Neural cell (in vitro differentiated cells): ENCODE data around the gene NLRP4. TPM values are rescaled to one million over a fixed set of nuclear protein-coding genes. Genes with fewer than 3 reads are reported as not detected.
"Not testable (repeated sequence)": the region's sequence is repeated elsewhere in the genome, so short reads cannot be mapped to it uniquely, and the experiment has no call there.

Experiments
- H2AFZ ChIP-seq: fragments of 200-600, 300-800 bp; sonication (generic), shearing (Covaris generic); 2 replicates; pipeline ENCODE4 v1.6.0; 2014; ENCODE audit warnings: low read depth, mild to moderate bottlenecking, antibody characterized with exemption, low read length, moderate library complexity
- H3F3A ChIP-seq: fragments of 200-600 bp; shearing (Covaris generic); 2 replicates; pipeline ENCODE4 v1.6.1; 2016; ENCODE audit warnings: mild to moderate bottlenecking, moderate library complexity, mixed read lengths, antibody characterized with exemption, low read length; ENCODE audit not compliant: insufficient read depth, poor library complexity, severe bottlenecking
- H3K27ac ChIP-seq: fragments of 200-600, 300-800 bp; sonication (generic), shearing (Covaris generic); 2 replicates; pipeline ENCODE4 v1.5.1; 2014; ENCODE audit warnings: mild to moderate bottlenecking, low read length, moderate library complexity
- H3K27me3 ChIP-seq: fragments of 300-800, 200-600 bp; sonication (generic), shearing (Covaris generic); 2 replicates; pipeline ENCODE4 v1.6.0; 2014; ENCODE audit warnings: mild to moderate bottlenecking, low read depth, low read length, moderate library complexity; ENCODE audit not compliant: insufficient read depth
- H3K36me3 ChIP-seq: fragments of 300-800, 200-600 bp; sonication (generic), shearing (Covaris generic); 2 replicates; pipeline ENCODE4 v1.5.1; 2014; ENCODE audit warnings: mild to moderate bottlenecking, antibody characterized with exemption, low read length, moderate library complexity; ENCODE audit not compliant: insufficient read depth
- H3K4me2 ChIP-seq: fragments of 300-800, 200-600 bp; sonication (generic), shearing (Covaris generic); 2 replicates; pipeline ENCODE4 v1.6.0; 2014; ENCODE audit warnings: mild to moderate bottlenecking, low read length
- H3K4me3 ChIP-seq: fragments of 300-800, 200-600 bp; sonication (generic), shearing (Covaris generic); 2 replicates; pipeline ENCODE4 v1.5.1; 2014; ENCODE audit warnings: mild to moderate bottlenecking, low read length, moderate library complexity
- H3K79me2 ChIP-seq: fragments of 200-600 bp; shearing (Covaris generic); replicated peaks from 2 replicates; pipeline ENCODE4 v1.6.0; 2014; ENCODE audit warnings: mild to moderate bottlenecking, low read length, moderate library complexity; ENCODE audit not compliant: insufficient read depth
- H3K9ac ChIP-seq: fragments of 300-800, 200-600 bp; sonication (generic), shearing (Covaris generic); 2 replicates; pipeline ENCODE4 v1.6.1; 2016; ENCODE audit warnings: mild to moderate bottlenecking, low read length, mixed read lengths
- H3K9me2 ChIP-seq: fragments of 200-600 bp; shearing (Covaris generic); 2 replicates; pipeline ENCODE4 v1.6.1; 2016; ENCODE audit warnings: mild to moderate bottlenecking, low read length, mixed read lengths; ENCODE audit not compliant: insufficient read depth
- H3K9me3 ChIP-seq: fragments of 200-600, 300-800 bp; sonication (generic), shearing (Covaris generic); 2 replicates; pipeline ENCODE4 v1.6.1; 2016; ENCODE audit warnings: mild to moderate bottlenecking, mixed run types, low read length, moderate library complexity, mixed read lengths
- H4K20me1 ChIP-seq: fragments of 200-600 bp; shearing (Covaris generic); 2 replicates; pipeline ENCODE4 v1.6.1; 2016; ENCODE audit warnings: mild to moderate bottlenecking, mixed run types; ENCODE audit not compliant: insufficient read depth
- EP300 ChIP-seq: fragments of 450-650 bp; conservative IDR thresholded peaks from 2 replicates; pipeline ENCODE4 v1.6.1; 2014; ENCODE audit warnings: antibody characterized with exemption, mild to moderate bottlenecking, moderate library complexity; ENCODE audit not compliant: poor library complexity, severe bottlenecking
- EZH2 ChIP-seq: fragments of 200-600, 300-800 bp; shearing (Covaris generic), sonication (generic); IDR thresholded peaks from 2 replicates; pipeline ENCODE4 v1.6.1; 2014; ENCODE audit warnings: antibody characterized with exemption, low read length, borderline replicate concordance, mild to moderate bottlenecking; ENCODE audit not compliant: insufficient read depth, poor library complexity, severe bottlenecking
- MXI1 ChIP-seq: fragments of 450-650 bp; conservative IDR thresholded peaks from 2 replicates; pipeline ENCODE4 v1.6.1; 2014; ENCODE audit warnings: antibody characterized with exemption, mild to moderate bottlenecking; ENCODE audit not compliant: poor library complexity, severe bottlenecking
- POLR2AphosphoS5 ChIP-seq: IDR thresholded peaks from 2 replicates; pipeline ENCODE4 v1.6.1; 2012
- RAD21 ChIP-seq: fragments of 450-650 bp; conservative IDR thresholded peaks from 2 replicates; pipeline ENCODE4 v1.6.1; 2014; ENCODE audit warnings: antibody characterized with exemption, mild to moderate bottlenecking, moderate library complexity
- SMC3 ChIP-seq: fragments of 450-650 bp; conservative IDR thresholded peaks from 2 replicates; pipeline ENCODE4 v1.6.1; 2014; ENCODE audit warnings: antibody characterized with exemption, mild to moderate bottlenecking, moderate library complexity; ENCODE audit not compliant: poor library complexity
- TAF1 ChIP-seq: IDR thresholded peaks from 2 replicates; pipeline ENCODE4 v1.6.1; 2012; ENCODE audit warnings: low read depth
- polyA plus RNA-seq: library from polyadenylated mRNA; depleted of rRNA; stranded (reverse); fragments of >200 nt; gene quantifications from 2 replicates; pipeline ENCODE4 v1.2.3, GENCODE V29; 2014
- TF ChIP-seq, protein P1 (sequence below): fragments of 450-650 bp; IDR thresholded peaks from 2 replicates; pipeline ENCODE4 v1.5.1; 2014; ENCODE audit warnings: antibody characterized with exemption, mild to moderate bottlenecking, moderate library complexity; ENCODE audit not compliant: poor library complexity, severe bottlenecking
- TF ChIP-seq, protein P2 (sequence below): IDR thresholded peaks from 2 replicates; pipeline ENCODE4 v1.6.1; 2012; ENCODE audit warnings: borderline replicate concordance

NLRP4 gene
- polyA plus RNA-seq, 1 donor from 2014 or later: not detected

DNA sequence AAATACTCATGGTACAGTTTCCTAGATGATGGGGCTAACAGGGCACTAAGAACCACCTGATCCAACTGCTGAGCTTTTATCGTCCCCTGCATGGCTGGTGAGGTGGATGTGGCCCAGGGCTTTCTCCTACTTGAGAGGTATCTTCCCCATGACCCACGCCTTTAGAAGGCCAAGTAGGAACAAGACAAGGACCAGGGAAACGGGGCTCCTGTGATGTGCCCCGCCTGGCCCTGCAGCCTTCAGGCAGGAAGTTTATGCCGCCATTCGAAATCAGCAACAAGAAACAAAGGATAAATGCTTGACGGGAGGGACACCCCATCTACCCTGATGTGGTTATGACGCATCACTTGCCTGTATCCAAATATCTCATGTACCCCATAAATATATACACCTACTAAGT is 91.7 kb downstream of the NLRP4 start:
- Histone ChIP-seq H3K9me3 (no peaks in the 10 kb centered on the region), H3K79me2 (no peaks in the 10 kb centered on the region), H3K4me3 (no peak overlapping the region), H2AFZ (no peak overlapping the region), H4K20me1 (no peaks in the 10 kb centered on the region), H3K4me2 (no peak overlapping the region), H3F3A (no peaks in the 10 kb centered on the region), H3K36me3 (no peaks in the 10 kb centered on the region), H3K9me2 (no peaks in the 10 kb centered on the region), H3K27me3 (no peaks in the 10 kb centered on the region), H3K27ac (no peak overlapping the region), H3K9ac (no peak overlapping the region)
- TF ChIP-seq EP300 (no peak), POLR2AphosphoS5 (no peak), SMC3 (no peak)
- TF ChIP-seq, protein P1, sequence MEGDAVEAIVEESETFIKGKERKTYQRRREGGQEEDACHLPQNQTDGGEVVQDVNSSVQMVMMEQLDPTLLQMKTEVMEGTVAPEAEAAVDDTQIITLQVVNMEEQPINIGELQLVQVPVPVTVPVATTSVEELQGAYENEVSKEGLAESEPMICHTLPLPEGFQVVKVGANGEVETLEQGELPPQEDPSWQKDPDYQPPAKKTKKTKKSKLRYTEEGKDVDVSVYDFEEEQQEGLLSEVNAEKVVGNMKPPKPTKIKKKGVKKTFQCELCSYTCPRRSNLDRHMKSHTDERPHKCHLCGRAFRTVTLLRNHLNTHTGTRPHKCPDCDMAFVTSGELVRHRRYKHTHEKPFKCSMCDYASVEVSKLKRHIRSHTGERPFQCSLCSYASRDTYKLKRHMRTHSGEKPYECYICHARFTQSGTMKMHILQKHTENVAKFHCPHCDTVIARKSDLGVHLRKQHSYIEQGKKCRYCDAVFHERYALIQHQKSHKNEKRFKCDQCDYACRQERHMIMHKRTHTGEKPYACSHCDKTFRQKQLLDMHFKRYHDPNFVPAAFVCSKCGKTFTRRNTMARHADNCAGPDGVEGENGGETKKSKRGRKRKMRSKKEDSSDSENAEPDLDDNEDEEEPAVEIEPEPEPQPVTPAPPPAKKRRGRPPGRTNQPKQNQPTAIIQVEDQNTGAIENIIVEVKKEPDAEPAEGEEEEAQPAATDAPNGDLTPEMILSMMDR: no peak
- TF ChIP-seq, protein P2, sequence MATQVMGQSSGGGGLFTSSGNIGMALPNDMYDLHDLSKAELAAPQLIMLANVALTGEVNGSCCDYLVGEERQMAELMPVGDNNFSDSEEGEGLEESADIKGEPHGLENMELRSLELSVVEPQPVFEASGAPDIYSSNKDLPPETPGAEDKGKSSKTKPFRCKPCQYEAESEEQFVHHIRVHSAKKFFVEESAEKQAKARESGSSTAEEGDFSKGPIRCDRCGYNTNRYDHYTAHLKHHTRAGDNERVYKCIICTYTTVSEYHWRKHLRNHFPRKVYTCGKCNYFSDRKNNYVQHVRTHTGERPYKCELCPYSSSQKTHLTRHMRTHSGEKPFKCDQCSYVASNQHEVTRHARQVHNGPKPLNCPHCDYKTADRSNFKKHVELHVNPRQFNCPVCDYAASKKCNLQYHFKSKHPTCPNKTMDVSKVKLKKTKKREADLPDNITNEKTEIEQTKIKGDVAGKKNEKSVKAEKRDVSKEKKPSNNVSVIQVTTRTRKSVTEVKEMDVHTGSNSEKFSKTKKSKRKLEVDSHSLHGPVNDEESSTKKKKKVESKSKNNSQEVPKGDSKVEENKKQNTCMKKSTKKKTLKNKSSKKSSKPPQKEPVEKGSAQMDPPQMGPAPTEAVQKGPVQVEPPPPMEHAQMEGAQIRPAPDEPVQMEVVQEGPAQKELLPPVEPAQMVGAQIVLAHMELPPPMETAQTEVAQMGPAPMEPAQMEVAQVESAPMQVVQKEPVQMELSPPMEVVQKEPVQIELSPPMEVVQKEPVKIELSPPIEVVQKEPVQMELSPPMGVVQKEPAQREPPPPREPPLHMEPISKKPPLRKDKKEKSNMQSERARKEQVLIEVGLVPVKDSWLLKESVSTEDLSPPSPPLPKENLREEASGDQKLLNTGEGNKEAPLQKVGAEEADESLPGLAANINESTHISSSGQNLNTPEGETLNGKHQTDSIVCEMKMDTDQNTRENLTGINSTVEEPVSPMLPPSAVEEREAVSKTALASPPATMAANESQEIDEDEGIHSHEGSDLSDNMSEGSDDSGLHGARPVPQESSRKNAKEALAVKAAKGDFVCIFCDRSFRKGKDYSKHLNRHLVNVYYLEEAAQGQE: no peak

DNA sequence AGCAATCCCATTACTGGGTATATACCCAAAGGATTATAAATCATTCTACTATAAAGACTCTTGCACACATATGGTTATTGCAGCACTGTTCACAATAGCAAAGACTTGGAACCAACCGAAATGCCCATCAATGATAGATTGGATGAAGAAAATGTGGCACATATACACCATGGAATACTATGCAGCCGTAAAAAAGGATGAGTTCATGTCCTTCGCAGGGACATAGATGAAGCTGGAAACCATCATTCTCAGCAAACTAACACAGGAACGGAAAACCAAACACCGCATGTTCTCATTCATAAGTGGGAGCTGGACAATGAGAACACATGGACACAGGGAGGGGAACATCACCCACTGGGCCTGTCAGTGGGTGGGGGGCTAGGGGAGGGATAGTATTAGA is 92.9 kb downstream of the NLRP4 start:
- H4K20me1 ChIP-seq, H3K27me3 ChIP-seq, H2AFZ ChIP-seq, H3K36me3 ChIP-seq, H3K4me2 ChIP-seq, H3K9me3 ChIP-seq, H3K9ac ChIP-seq, H3K4me3 ChIP-seq, H3K9me2 ChIP-seq, H3F3A ChIP-seq, H3K79me2 ChIP-seq, H3K27ac ChIP-seq: not testable (repeated sequence)

DNA sequence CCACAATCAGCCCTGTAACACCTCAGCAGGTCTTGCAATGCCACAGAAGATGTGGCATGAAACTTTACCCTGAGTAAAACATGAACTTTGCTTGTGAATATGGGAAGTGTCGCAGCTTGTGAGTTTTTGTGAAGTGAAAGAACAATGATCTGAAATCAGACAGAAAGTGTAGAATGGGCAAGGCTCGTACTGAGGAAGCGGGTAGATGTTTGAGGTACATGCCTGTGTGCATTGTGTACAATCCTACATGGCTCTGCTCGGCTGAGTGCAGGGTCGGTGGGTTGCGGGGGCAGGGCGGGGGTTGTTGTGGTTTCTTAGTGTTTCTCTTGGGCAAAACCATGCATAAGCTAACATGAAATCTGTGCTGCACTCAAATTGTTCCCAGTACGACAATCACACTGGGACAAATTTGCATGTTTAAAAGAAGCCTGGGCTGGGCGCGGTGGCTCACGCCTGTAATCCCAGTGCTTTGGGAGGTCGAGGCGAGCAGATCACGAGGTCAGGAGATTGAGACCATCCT is 94.7 kb downstream of the NLRP4 start:
- Histone ChIP-seq H3K9me3 (peaks cover 5% of the 10 kb centered on the region), H4K20me1 (no peaks in the 10 kb centered on the region), H3F3A (no peaks in the 10 kb centered on the region), H3K4me3 (no peak overlapping the region), H2AFZ (no peak overlapping the region), H3K4me2 (no peak overlapping the region), H3K9me2 (no peaks in the 10 kb centered on the region), H3K79me2 (no peaks in the 10 kb centered on the region), H3K27me3 (no peaks in the 10 kb centered on the region), H3K27ac (no peak overlapping the region), H3K36me3 (no peaks in the 10 kb centered on the region), H3K9ac (no peak overlapping the region)
- TF ChIP-seq EP300 (no peak), POLR2AphosphoS5 (no peak), SMC3 (no peak), RAD21 (no peak), MXI1 (no peak), EZH2 (no peak), TAF1 (no peak)
- TF ChIP-seq, protein P1: no peak
- TF ChIP-seq, protein P2: no peak
